ENCODE measurements around the gene PPFIA3. TPM values are rescaled to one million over a fixed set of nuclear protein-coding genes. Genes with fewer than 3 reads are reported as not detected.

The PPFIA3 gene
- polyA plus RNA-seq, 1 experiment = 0.63 TPM

DNA sequence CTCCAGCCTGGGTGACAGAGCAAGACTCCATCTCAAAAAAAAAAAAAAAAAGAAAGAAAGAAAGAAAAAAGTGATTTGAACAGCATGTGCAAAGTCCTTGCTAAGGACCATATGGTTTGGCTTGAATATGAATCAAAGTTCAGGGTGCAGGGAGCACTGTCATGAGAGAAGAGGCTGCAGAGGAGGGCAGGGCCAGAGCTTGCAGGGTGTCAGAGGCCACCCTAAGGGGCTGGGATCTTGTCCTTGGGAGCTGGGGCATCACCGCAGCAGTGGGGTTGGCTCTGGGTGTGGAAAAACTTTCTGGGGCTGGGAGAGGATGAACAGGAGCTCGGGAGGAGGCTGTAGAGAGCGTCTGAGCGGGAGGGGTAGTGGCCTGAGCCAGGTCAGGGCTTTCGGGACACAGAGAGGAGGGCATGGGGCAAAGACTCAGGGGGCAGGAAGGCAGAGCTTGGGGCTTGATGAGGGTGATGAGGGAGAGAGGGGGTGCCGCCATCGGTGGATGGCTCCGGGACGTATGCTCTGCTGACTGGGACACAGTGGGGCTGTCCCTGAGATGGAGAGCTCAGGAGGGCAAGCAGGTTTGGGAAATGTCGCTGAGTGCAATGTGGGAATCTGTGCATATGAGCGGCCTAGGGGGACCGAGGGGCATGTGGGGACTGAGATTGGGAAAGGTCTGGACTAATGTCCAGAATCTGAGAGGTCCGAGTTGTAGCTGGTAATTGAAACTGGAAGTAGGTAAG is 41.3 kb downstream of the PPFIA3 start:
- TF ChIP-seq, protein P1, sequence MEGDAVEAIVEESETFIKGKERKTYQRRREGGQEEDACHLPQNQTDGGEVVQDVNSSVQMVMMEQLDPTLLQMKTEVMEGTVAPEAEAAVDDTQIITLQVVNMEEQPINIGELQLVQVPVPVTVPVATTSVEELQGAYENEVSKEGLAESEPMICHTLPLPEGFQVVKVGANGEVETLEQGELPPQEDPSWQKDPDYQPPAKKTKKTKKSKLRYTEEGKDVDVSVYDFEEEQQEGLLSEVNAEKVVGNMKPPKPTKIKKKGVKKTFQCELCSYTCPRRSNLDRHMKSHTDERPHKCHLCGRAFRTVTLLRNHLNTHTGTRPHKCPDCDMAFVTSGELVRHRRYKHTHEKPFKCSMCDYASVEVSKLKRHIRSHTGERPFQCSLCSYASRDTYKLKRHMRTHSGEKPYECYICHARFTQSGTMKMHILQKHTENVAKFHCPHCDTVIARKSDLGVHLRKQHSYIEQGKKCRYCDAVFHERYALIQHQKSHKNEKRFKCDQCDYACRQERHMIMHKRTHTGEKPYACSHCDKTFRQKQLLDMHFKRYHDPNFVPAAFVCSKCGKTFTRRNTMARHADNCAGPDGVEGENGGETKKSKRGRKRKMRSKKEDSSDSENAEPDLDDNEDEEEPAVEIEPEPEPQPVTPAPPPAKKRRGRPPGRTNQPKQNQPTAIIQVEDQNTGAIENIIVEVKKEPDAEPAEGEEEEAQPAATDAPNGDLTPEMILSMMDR (IDR thresholded peaks at IDR 0.05; ENCODE audit: low read depth, low read length) = no peak
- Histone ChIP-seq H3K27me3 (ENCODE audit: control insufficient read depth, insufficient read depth, low read length) (no peaks in the 10 kb centered on the region), H3K9me3 (ENCODE audit: control insufficient read depth, insufficient read depth, low read length) (no peaks in the 10 kb centered on the region; the same call in 1 of the 2 replicates), H3K27ac (ENCODE audit: low read depth, low read length) (no peak overlapping the region), H3K4me3 (ENCODE audit: low read depth, low read length) (no peak overlapping the region)
- ChIA-PET POLR2A (no interaction called here), CTCF (interaction anchor here (4.3 kb wide), 1 partner anchor 38 kb away, joined by 24 read pairs; no protein-coding TSS in a partner anchor)
- no peak for DNase-seq (ENCODE audit: low read depth, low spot score)

DNA sequence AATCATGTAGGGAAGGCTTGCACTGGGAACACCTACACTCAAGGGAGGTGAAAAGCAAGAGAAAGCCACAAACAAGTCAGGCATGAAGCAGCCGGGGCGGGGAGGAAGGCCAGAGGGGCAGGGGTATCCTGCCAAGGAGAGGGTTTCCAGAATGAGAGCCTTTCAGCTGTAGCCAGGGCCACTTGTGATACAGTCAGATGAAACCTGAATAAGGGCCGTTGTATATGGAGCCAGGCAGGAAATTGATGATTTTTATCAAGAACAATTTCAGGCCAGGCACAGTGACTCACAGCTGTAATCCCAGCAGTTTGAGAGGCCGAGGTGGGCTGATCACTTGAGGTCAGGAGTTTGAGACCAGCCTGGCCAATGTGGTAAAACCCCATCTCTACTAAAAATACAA is 42.6 kb downstream of the PPFIA3 start:
- ChIA-PET POLR2A (no interaction called here), CTCF (interaction anchor here (4.3 kb wide), 1 partner anchor 37 kb away, joined by 24 read pairs; no protein-coding TSS in a partner anchor)
- Histone ChIP-seq H3K27me3 (ENCODE audit: control insufficient read depth, insufficient read depth, low read length) (no peaks in the 10 kb centered on the region), H3K9me3 (ENCODE audit: control insufficient read depth, insufficient read depth, low read length) (no peaks in the 10 kb centered on the region; the same call in 1 of the 2 replicates), H3K4me3 (ENCODE audit: low read depth, low read length) (no peak overlapping the region), H3K27ac (ENCODE audit: low read depth, low read length) (no peak overlapping the region)
- TF ChIP-seq, protein P1 (IDR thresholded peaks at IDR 0.05; ENCODE audit: low read depth, low read length) = no peak
- no peak for DNase-seq (ENCODE audit: low read depth, low spot score)

DNA sequence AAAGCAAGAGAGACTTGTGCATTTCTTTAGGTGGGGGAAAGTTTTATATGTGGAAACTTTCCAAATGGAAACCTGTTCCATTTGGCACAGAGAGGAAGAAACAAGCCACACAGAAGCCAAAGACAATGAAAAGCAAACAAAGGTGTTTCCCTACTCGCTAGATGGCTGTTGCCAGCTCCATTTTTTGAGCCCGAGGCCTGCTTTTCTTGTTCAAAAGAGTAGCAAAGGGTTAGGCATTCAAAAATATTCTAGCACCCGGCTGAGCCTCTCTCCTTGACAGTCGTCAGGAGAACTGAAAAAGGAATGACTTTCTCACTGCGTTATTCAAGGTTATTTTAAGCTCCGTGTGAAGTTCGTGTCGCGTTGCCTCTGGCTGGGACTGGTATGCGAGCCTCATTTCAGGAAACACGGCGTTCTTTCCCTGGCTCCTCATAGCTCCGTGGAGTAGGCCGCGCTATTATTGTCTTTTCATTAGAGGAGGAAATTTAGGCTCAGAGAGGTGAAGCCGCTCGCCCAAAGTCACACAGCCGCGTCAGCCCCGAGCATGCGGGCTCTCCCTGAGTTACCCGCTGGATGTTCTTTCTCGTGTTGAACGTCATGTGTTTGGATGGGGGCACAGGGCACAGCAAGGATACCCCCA is 45.9 kb downstream of the PPFIA3 start:
- TF ChIP-seq, protein P1 (IDR thresholded peaks at IDR 0.05; ENCODE audit: low read depth, low read length) = no peak
- no peak for DNase-seq (ENCODE audit: low read depth, low spot score)
- CTCF ChIA-PET = interaction anchor here (1.5 kb wide), 1 partner anchor 34 kb away, joined by 5 read pairs; no protein-coding TSS in a partner anchor
- Histone ChIP-seq H3K27ac (ENCODE audit: low read depth, low read length) (no peak overlapping the region), H3K4me3 (ENCODE audit: low read depth, low read length) (no peak overlapping the region), H3K9me3 (ENCODE audit: control insufficient read depth, insufficient read depth, low read length) (no peaks in the 10 kb centered on the region; the same call in 1 of the 2 replicates), H3K27me3 (ENCODE audit: control insufficient read depth, insufficient read depth, low read length) (no peaks in the 10 kb centered on the region)
- POLR2A ChIA-PET = no interaction called here

DNA sequence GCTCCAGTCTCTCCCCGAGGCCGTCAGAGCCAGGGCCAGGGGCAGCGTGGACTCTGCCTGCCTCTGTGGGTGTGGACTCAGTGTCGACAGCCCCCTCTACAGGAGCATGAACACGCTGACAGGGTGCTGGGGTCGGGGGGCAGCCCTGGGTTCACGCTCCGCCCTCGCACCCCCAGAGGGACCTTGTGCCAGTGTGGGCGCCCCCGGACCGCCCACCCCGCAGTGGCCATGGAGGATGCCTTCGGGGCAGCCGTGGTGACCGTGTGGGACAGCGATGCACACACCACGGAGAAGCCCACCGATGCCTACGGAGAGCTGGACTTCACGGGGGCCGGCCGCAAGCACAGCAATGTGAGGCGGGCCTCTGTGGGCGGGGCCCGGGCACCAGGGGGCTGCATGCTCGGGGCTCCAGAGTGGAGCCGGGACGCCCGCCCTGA is 46.5 kb downstream of the PPFIA3 start:
- POLR2A ChIA-PET = no interaction called here
- Histone ChIP-seq H3K9me3 (ENCODE audit: control insufficient read depth, insufficient read depth, low read length) (no peaks in the 10 kb centered on the region), H3K27me3 (ENCODE audit: control insufficient read depth, insufficient read depth, low read length) (no peaks in the 10 kb centered on the region), H3K27ac (ENCODE audit: low read depth, low read length) (no peak overlapping the region), H3K4me3 (ENCODE audit: low read depth, low read length) (no peak overlapping the region)
- CTCF ChIA-PET = interaction anchor here (0.7 to 1.5 kb wide), 2 partner anchors 11 to 33 kb away, joined by 3 to 5 read pairs; no protein-coding TSS in a partner anchor
- TF ChIP-seq, protein P1 (IDR thresholded peaks at IDR 0.05; ENCODE audit: low read depth, low read length) = 0 out of 2 replicates have a peak, but pooled peaks have one; percentile 7
- no peak for DNase-seq (ENCODE audit: low read depth, low spot score)
